AG04449 (cell line): Measurements from ENCODE around the gene TNS1.

Source experiments
- CTCF ChIA-PET: fragments of 350-600 bp; formaldehyde crosslinking; extraction: SDS; loops from one replicate; lab custom pipeline; 2021; ENCODE audit warnings: antibody characterized with exemption; lab: Yijun Ruan, JAX
- POLR2A ChIA-PET: fragments of 400-600, 350-600 bp; formaldehyde crosslinking; extraction: SDS; loops from one replicate; lab custom pipeline; 2020; ENCODE audit warnings: antibody characterized with exemption, inconsistent platforms; lab: Yijun Ruan, JAX
- DNase-seq: peaks from one replicate; pipeline ENCODE4 v3.0.0-alpha.2; 2010; ENCODE audit warnings: low read depth, low spot score
- H3K4me3 ChIP-seq: 2 replicates; pipeline ENCODE4 v1.5.1; 2011; ENCODE audit warnings: low read depth, mild to moderate bottlenecking, control low read depth, low read length
- TF ChIP-seq, protein P1 (sequence below): IDR thresholded peaks from one replicate; pipeline ENCODE4 v1.5.1; 2011; ENCODE audit warnings: mild to moderate bottlenecking, moderate library complexity, low read length, control low read depth, inconsistent platforms; ENCODE audit not compliant: insufficient read depth; ENCODE audit errors: missing control alignments

The TNS1 gene

DNA sequence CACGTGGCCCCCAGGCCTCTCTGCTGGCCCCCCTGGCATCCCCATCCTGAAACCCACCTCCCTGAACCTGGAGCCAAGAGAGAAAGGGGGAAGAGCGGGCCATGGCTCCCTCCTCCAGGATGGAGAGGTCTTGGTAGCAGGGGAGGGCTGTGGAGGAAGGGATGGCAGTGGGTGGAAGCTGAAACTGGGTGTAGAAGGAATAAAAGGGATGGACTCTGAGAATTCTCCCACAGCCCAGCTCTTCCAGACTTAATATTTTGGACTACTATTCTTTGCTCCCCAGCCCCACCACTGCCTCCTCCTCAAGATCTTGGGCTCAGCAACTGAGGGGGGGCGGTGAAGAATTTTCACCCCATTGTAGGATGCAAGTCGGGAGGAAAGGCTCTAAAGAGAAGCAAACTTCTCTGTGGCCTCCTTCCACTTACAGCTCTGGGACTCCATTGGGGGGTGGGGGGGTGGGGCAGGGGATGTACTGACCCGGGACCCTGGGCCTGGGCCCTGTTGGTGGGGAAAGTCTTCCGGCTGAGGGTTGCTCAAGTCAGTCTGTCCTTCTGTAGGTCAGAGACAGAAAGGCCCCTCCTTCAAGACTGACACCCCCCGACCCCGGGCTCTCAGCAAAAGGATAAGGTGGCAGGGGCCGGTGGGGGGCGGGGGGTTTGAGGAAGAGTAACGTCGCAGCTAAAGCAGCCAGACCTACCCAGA is 501 bp downstream of the TNS1 start:
- peak overlapping the region; percentile 76 for H3K4me3 ChIP-seq
- DNase-seq: no peak

DNA sequence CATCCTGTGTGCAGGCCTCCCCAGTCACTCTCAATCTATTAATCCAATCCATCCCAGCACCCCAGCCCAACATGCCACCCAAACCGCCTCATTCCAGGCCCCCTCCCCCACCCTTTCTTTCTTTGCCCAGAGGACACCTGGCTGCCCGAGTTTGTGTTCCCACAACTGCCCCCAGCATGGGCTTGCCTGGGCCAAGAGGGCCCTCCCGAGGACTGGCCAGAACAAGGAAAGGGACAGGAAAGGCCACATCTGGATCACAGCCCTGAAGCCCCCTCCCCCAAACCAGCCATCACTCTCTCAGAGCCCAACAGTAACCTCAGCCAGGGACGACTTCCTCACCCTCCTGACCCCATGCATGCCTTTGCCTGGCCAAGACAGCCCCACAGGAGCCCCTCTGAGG is 1.2 kb downstream of the TNS1 start:
- peak overlapping the region; percentile 76 for H3K4me3 ChIP-seq
- ChIA-PET CTCF (interaction anchor here (1.0 to 4.1 kb wide), 4 partner anchors 8 to 115 kb away, joined by 4 to 34 read pairs (median 6); no protein-coding TSS in a partner anchor), POLR2A (interaction anchor here (2.7 kb wide), 1 partner anchor 7 kb away, joined by 14 read pairs; no protein-coding TSS in a partner anchor)
- TF ChIP-seq, protein P1, sequence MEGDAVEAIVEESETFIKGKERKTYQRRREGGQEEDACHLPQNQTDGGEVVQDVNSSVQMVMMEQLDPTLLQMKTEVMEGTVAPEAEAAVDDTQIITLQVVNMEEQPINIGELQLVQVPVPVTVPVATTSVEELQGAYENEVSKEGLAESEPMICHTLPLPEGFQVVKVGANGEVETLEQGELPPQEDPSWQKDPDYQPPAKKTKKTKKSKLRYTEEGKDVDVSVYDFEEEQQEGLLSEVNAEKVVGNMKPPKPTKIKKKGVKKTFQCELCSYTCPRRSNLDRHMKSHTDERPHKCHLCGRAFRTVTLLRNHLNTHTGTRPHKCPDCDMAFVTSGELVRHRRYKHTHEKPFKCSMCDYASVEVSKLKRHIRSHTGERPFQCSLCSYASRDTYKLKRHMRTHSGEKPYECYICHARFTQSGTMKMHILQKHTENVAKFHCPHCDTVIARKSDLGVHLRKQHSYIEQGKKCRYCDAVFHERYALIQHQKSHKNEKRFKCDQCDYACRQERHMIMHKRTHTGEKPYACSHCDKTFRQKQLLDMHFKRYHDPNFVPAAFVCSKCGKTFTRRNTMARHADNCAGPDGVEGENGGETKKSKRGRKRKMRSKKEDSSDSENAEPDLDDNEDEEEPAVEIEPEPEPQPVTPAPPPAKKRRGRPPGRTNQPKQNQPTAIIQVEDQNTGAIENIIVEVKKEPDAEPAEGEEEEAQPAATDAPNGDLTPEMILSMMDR: no peak
- DNase-seq: no peak

More for the DNA sequence above, 501 bp downstream of the TNS1 start:
- ChIA-PET POLR2A (interaction anchor here (1.1 to 2.7 kb wide), 4 partner anchors 8 to 73 kb away, joined by 3 to 14 read pairs (median 4); no protein-coding TSS in a partner anchor), CTCF (interaction anchor here (1.1 to 4.1 kb wide), 7 partner anchors 9 to 115 kb away, joined by 3 to 34 read pairs (median 5); partner anchors contain the start of gene RUFY4)
- TF ChIP-seq, protein P1: no peak

DNA sequence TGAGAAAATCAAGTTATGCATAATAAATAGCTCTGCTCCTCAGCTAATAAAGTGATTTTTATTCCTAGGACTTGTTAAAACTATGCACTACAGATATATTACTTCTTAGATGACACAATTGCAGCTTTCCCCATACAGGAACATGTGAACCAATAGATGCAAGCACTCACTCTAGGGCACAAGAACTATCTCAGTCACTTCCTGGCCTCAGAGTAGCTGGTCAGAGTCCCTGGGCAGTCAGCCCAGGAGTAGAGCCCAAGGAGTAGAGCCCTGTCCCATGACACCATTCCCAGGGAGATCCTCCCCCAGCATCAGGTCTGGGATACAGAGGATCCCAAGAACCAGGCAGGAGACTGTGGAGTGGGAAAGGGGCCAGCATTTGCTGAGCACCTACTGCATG is 2.7 kb downstream of the TNS1 start:
- CTCF ChIA-PET: interaction anchor here (0.6 to 4.1 kb wide), 11 partner anchors 7 to 214 kb away, joined by 3 to 34 read pairs (median 5); no protein-coding TSS in a partner anchor
- no peak for DNase-seq
- H3K4me3 ChIP-seq: peak overlapping the region; percentile 40
- TF ChIP-seq, protein P1: no peak
- POLR2A ChIA-PET: interaction anchor here (1.0 kb wide), 1 partner anchor 70 kb away, joined by 3 read pairs; no protein-coding TSS in a partner anchor

DNA sequence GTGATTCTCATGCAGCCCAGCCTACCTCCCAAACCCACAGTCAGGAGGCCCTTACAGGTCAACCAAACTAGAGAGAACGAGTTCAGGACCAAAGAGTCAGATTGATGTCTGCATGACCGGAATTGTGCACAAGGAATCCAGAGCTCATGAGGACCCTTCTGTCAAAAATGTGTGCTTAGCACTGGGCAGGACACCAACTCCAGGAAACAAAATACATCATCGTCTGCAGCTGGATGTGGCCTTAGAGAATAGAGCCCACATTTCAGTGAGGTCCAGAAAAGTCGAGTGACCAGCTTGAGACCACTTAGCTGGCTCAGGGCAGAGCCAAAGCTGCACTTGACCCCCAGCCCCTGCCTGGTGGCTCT is 3.2 kb downstream of the TNS1 start:
- ChIA-PET CTCF (interaction anchor here (1.0 to 8.1 kb wide), 10 partner anchors 10 to 214 kb away, joined by 3 to 82 read pairs (median 7); no protein-coding TSS in a partner anchor), POLR2A (interaction anchor here (1.0 kb wide), 1 partner anchor 70 kb away, joined by 3 read pairs; no protein-coding TSS in a partner anchor)
- peak overlapping the region; percentile 38 for H3K4me3 ChIP-seq
- TF ChIP-seq, protein P1: no peak
- no peak for DNase-seq

DNA sequence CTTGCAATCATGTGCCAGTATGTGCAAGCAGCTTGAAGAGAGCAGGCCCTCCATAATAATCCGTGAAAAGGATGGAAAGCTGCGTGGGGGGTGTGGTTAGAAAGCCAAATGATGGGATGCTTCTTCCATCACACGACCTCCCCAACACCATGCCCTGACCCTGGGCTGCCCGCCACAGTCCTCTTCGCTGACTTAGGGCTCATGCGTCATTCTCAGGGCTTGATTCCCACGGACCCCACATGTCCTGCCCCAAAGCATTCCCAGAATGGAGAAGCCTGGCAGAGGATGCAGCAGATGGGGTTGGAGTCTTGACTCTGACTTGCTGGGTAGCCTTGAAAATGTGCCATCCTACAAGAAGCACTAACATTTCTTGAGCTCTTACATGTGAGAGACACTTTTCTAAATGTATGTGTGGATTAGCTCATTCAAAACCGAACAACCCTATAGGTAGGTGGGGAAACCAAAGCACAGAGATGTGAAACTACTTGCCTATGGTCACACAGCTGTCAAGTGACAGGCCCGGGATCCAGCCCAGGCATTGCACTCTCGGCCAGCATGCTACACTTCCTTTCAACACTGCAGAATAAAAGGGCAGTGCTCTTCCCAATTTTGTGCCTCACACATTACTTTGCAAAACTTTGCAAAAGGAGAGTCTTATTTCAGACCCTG is 3.7 kb downstream of the TNS1 start:
- no peak overlapping the region; the same call in 1 of the 2 replicates for H3K4me3 ChIP-seq
- POLR2A ChIA-PET: interaction anchor here (1.0 kb wide), 2 partner anchors 32 to 69 kb away, joined by 3 read pairs; no protein-coding TSS in a partner anchor
- DNase-seq: no peak
- CTCF ChIA-PET: interaction anchor here (0.6 to 8.1 kb wide), 11 partner anchors 9 to 213 kb away, joined by 3 to 82 read pairs (median 6); no protein-coding TSS in a partner anchor
- TF ChIP-seq, protein P1: no peak
